HepG2 (cell line): ENCODE measurements around the gene ACOXL. TPM values are rescaled to one million over a fixed set of nuclear protein-coding genes. Genes with fewer than 3 reads are reported as not detected.

Source experiments
- ATAC-seq: fragments of 200-7000 bp; cut with Tn5 transposase; 3 replicates; pipeline ENCODE4 v1.9.1; 2020; ENCODE audit warnings: mild to moderate bottlenecking, moderate library complexity
- BruUV-seq: library from RNA; stranded (reverse); fragments of 400-500 nt; replicated peaks from 2 replicates; lab custom pipeline; 2021; lab: Mats Ljungman, UMichigan
- CTCF ChIA-PET: fragments of 300-600 bp; formaldehyde crosslinking; extraction: SDS; loops from one replicate; lab custom pipeline; 2021; ENCODE audit warnings: low total read pairs, inconsistent platforms, low intra/inter-chr PET ratio; lab: Yijun Ruan, JAX
- POLR2A ChIA-PET: fragments of 350-600 bp; sonication (Branson Sonifier 250); formaldehyde crosslinking; loops from one replicate; lab custom pipeline; 2020; ENCODE audit warnings: antibody characterized with exemption, inconsistent platforms; lab: Yijun Ruan, JAX
- DNase-seq: peaks from one replicate; pipeline ENCODE4 v3.0.0-alpha.2; 2015; ENCODE audit warnings: low spot score
- FAIRE-seq: peaks from 3 replicates; lab custom pipeline; 2011; peaks lifted over from hg19 to GRCh38; lab: Jason Lieb, UNC
- H2AFZ ChIP-seq: one replicate; pipeline ENCODE4 v1.6.1; 2011; ENCODE audit warnings: low read length, inconsistent platforms
- H3K27ac ChIP-seq: fragments of 300-600 bp; 3 replicates; pipeline ENCODE4 v1.8.0; 2011; ENCODE audit warnings: mixed run types, mild to moderate bottlenecking, mixed read lengths, low read length, inconsistent platforms; ENCODE audit not compliant: insufficient read depth; ENCODE audit errors: extremely low read length
- H3K27me3 ChIP-seq, 2 experiments: fragments of 200-600 bp in 1 of 2; 2 replicates in 1 of 2; 3 replicates in 1 of 2; pipeline versions ENCODE4 v1.6.0 to v1.8.0; 2011; ENCODE audit warnings: low read length in 2 of 2, mild to moderate bottlenecking in 2 of 2, moderate library complexity in 2 of 2, inconsistent platforms in 1 of 2; ENCODE audit not compliant: insufficient read depth in 2 of 2, control insufficient read depth in 1 of 2
- H3K36me3 ChIP-seq, 2 experiments: fragments of 200-600 bp in 1 of 2; replicated peaks in 1 of 2; 2 replicates in 1 of 2; 3 replicates in 1 of 2; pipeline versions ENCODE4 v1.5.1 to v1.8.0; 2011; ENCODE audit warnings: low read length in 2 of 2, inconsistent platforms in 1 of 2; ENCODE audit not compliant: insufficient read depth in 2 of 2, control insufficient read depth in 1 of 2
- H3K4me1 ChIP-seq: 2 replicates; pipeline ENCODE4 v1.5.1; 2012; ENCODE audit warnings: low read length, inconsistent platforms; ENCODE audit not compliant: insufficient read depth
- H3K4me2 ChIP-seq: 2 replicates; pipeline ENCODE4 v1.6.0; 2011; ENCODE audit warnings: low read depth, low read length, inconsistent platforms
- H3K4me3 ChIP-seq, 3 experiments: fragments of 200-600 bp in 1 of 3; sonication (generic), shearing (Covaris generic) in 1 of 3; replicated peaks in 1 of 3; 2 replicates each; pipeline ENCODE4 v1.5.1; 2011 to 2016; ENCODE audit warnings: low read length in 3 of 3, inconsistent platforms in 2 of 3, low read depth in 2 of 3, mild to moderate bottlenecking in 2 of 3, control low read depth in 1 of 3, mixed read lengths in 1 of 3; ENCODE audit not compliant: insufficient read depth in 1 of 3
- H3K79me2 ChIP-seq: one replicate; pipeline ENCODE4 v1.6.1; 2011; ENCODE audit warnings: low read length, inconsistent platforms; ENCODE audit not compliant: insufficient read depth
- H3K9ac ChIP-seq: 2 replicates; pipeline ENCODE4 v1.6.0; 2011; ENCODE audit warnings: mild to moderate bottlenecking, low read depth, low read length, inconsistent platforms; ENCODE audit not compliant: insufficient read depth
- H3K9me3 ChIP-seq: 2 replicates; pipeline ENCODE4 v1.5.1; 2012; ENCODE audit warnings: mild to moderate bottlenecking, low read length
- H4K20me1 ChIP-seq: 2 replicates; pipeline ENCODE4 v1.6.0; 2011; ENCODE audit warnings: inconsistent platforms, mild to moderate bottlenecking, low read length, moderate library complexity; ENCODE audit not compliant: insufficient read depth
- CC2D1A ChIP-seq: sonication (generic); formaldehyde crosslinking; IDR thresholded peaks from 2 replicates; pipeline ENCODE4 v1.8.1; 2023; ENCODE audit warnings: mild to moderate bottlenecking, missing genetic modification reagents
- MAX ChIP-seq: IDR thresholded peaks from 2 replicates; pipeline ENCODE4 v1.6.1; 2012; ENCODE audit warnings: inconsistent platforms
- SMARCE1 ChIP-seq: fragments of 450-650 bp; IDR thresholded peaks from 2 replicates; pipeline ENCODE4 v1.6.1; 2017; ENCODE audit warnings: borderline replicate concordance
- SRSF1 ChIP-seq: fragments of 200-400 bp; formaldehyde crosslinking; optimal IDR thresholded peaks from 2 replicates; pipeline ENCODE3; 2017; ENCODE audit warnings: mild to moderate bottlenecking, low read depth, low read length, moderate library complexity
- ZNF230 ChIP-seq: sonication (generic); formaldehyde crosslinking; IDR thresholded peaks from 2 replicates; pipeline ENCODE4 v1.4.0; 2020; ENCODE audit warnings: mild to moderate bottlenecking, missing genetic modification reagents
- WGBS: methylation state at CpG from one replicate; pipeline ENCODE4 v1.1.6; 2017; ENCODE audit warnings: low lambda C conversion rate; 5-methylcytosine and 5-hydroxymethylcytosine counted together
- in situ Hi-C: cut with HindIII; loops from 2 replicates; pipeline ENCODE4 v1.10.0; 2017; ENCODE audit warnings: low pct_unique_long_range_greater_than_20kb; ENCODE audit not compliant: extremely low pct_ligation_motif_present
- intact Hi-C: fragments of 100-400 bp; cut with micrococcal nuclease; formaldehyde crosslinking; loops from one replicate; pipeline ENCODE4 v1.10.0; 2022; ENCODE audit not compliant: unreplicated experiment
- polyA plus RNA-seq, 8 experiments: library from polyadenylated mRNA; depleted of rRNA in 3 of 8; stranded (reverse) in 7 of 8; unstranded in 1 of 8; fragments of >200 nt; fragmentation: Illumina TruSeq in 4 of 8; extraction: Trizol in 4 of 8; gene quantifications; 2 replicates each; pipeline versions ENCODE4 v1.2.1 to v1.2.3, GENCODE V29; 2011 to 2016; ENCODE audit warnings: low read depth in 4 of 8, missing spikeins in 1 of 8, mixed read lengths in 1 of 8; ENCODE audit not compliant: insufficient read depth in 1 of 8
- total RNA-seq, 5 experiments: library from RNA; depleted of rRNA; stranded (reverse); fragments of >200 nt; fragmentation: Illumina TruSeq; extraction: Trizol; gene quantifications; 2 replicates each; pipeline ENCODE4 v1.2.3, GENCODE V29; 2016; ENCODE audit warnings: low read depth in 1 of 5

The ACOXL gene
- total and polyA plus RNA-seq, 2 of the 13 experiments (the other 11 are each of a cell fraction or from before 2014, with no cell fraction given) = not detected

- ATAC-seq (no peak), DNase-seq (no peak), FAIRE-seq (no peak)
- TF ChIP-seq CC2D1A (CRISPR knock-in tag) (no peak), SRSF1 (no peak)
- no peak overlapping the region for H3K4me2 ChIP-seq
- WGBS = 1% methylated on average over 2 of the region's 2 CpGs
- ChIA-PET CTCF (no interaction called here), POLR2A (interaction anchor here (0.7 kb wide), 1 partner anchor 16 kb away, joined by 4 read pairs; no protein-coding TSS in a partner anchor)
- no peaks in the 10 kb centered on the region for H3K36me3 ChIP-seq
- in situ Hi-C loops = no loop called here
- no peak overlapping the region for H3K27ac ChIP-seq
- no TSS peak for BruUV-seq
- no peaks in the 10 kb centered on the region for H3K9me3 ChIP-seq
- peaks cover 5 to 37% of the 10 kb centered on the region in 2 experiments; a peak in 4 of 5 replicates for H3K27me3 ChIP-seq
- no peaks in the 10 kb centered on the region for H4K20me1 ChIP-seq
- H3K4me3 ChIP-seq = no peak overlapping the region
- no peak overlapping the region for H3K9ac ChIP-seq
- no peak overlapping the region for H2AFZ ChIP-seq
- H3K79me2 ChIP-seq = no peaks in the 10 kb centered on the region
- intact Hi-C loops = no loop called here
- H3K4me1 ChIP-seq = no peaks in the 10 kb centered on the region
Measured at GRCh38 chr2:110718990-110719389, 13.4 kb upstream of the ACOXL start.

DNA sequence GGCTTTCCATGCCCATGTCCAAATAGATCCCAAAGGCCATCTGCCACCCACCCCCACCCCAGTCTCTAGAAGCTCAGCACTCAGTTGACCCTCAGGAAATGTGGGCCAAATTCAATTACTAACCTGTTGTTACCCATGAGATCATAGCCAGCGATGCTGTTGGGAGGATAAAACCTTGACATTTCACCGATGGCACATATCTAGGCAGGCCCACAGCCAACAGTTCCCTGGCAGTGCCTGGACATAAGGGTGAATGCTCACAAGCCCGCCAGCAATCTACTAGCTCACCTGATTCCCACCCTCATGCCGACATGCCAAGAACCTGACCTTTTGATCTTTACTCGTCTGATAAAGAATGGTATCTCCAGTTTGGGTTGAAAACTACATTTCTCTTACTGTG lies 11.8 kb upstream of the ACOXL start:
- intact Hi-C loops (no loop called here), in situ Hi-C loops (no loop called here)
- H3K27me3 ChIP-seq = peaks cover 5 to 48% of the 10 kb centered on the region in 2 experiments
- ATAC-seq (no peak), FAIRE-seq (no peak), DNase-seq (no peak)
- no peaks in the 10 kb centered on the region for H3K4me1 ChIP-seq
- no peak overlapping the region for H3K4me3 ChIP-seq
- BruUV-seq = no TSS peak
- H3K9me3 ChIP-seq = no peaks in the 10 kb centered on the region
- no peak for TF ChIP-seq MAX
- TF ChIP-seq ZNF230 (CRISPR knock-in tag) = no peak
- no peak for TF ChIP-seq SMARCE1
- 31% methylated on average over 5 of the region's 5 CpGs for WGBS
- ChIA-PET CTCF (no interaction called here), POLR2A (no interaction called here)
- H4K20me1 ChIP-seq = no peaks in the 10 kb centered on the region
- H3K36me3 ChIP-seq = no peaks in the 10 kb centered on the region
- H3K79me2 ChIP-seq = no peaks in the 10 kb centered on the region
- H3K4me2 ChIP-seq = no peak overlapping the region
- H3K27ac ChIP-seq = no peak overlapping the region
- no peak overlapping the region for H2AFZ ChIP-seq
- H3K9ac ChIP-seq = no peak overlapping the region
